ENCODE measurements around the gene DHRS3.
"Not testable (repeated sequence)": the region's sequence is repeated elsewhere in the genome, so short reads cannot be mapped to it uniquely, and the experiment has no call there.

Gene DHRS3

DNA sequence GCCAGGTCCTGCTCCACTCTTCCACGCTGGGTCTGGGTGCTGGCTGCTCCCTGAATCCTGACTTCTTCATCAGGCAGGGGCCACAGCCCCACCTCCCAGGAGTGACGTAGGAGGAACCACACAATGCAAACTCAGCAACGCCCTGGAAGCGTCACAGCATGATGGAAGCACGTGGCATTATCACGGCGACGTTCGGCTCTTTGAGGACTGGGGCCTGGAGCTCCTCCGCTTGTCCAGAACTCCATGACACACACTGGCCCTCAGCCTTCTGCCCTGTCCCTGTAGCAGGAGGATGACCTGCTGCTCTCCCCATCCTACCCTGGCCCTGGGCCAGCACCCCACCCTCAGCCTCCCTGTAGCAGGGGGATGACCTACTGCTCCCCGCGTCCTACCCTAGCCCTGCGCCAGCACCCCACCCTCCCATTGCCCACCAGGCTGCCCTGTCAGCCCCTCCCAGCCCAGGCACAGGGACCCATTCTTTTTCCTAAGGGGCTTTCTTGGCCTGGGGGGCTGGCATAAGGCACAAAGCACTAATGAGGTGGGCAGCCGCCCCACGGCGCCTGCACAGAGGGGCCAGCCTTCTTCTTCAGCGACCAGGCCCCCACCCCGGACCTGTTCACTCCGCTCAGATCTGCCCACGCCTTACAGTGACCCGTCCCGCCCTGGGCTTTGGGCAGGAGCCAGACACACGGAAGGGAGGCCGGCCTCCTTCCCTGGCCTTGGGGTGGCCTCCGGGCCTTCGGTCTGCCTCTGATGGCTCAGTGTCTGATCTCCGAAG is 65.7 kb downstream of the DHRS3 start:
- DNase-seq = no peak

DNA sequence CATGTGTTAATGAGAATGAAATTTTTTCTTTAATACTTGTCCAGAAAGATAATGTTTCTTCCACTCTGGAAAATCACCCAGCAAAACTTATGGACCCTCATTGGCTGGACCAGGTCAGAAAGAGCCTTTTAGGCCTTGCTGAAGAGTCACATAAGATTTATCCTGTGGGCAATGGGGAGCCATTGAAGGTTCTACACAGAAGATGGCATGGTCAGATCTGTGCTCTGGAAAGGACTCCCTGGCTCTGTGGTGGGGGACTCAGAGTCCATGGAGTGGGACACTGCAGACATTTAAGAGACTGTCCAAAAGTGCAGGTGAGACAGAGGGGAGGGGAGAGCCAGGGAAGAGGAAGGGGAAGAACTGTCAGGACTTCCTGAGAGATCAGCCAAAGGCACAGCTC is 66.4 kb downstream of the DHRS3 start:
- DNase-seq = no peak

DNA sequence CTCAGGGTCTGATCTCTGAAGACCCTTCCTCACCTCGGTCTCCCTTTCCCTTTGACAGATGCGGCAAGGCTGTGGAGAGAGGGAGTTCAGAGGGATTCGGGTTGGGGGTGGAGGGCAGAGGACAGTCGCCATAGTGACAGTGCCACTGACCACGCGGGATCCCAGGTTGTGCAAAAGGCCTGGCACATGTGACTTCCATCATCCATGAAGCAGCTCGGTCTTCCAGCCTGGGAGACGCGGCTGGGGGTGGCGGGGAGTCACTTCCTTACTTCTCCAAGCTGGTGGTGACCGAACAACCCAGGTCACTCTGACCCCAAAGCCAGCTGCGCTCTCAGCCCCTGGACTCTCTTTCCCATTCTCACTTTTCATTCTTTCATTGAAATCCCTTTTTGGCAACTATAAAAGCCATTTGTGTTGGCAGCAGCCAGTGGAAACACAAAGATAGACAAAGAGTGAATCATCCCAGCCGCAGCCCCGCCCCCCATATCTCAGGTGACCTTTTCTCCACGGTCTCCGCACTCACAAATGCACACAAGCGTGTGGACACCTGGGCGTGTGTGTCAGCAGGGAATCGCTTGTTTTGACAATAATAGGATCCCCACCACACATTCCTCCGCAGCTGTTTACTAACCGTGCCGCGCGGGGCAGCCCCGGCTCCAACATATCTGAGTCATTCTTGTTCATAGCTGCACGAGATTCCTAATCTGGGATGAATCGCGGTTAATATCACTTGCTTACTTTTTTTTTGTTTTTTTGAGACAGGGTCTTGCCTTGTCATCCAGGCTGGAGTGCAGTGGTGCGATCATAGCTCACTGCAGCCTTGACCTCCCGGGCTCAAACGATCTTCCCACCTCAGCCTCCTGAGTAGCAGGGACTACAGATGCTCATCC is 68.3 kb downstream of the DHRS3 start:
- DNase-seq = no peak

DNA sequence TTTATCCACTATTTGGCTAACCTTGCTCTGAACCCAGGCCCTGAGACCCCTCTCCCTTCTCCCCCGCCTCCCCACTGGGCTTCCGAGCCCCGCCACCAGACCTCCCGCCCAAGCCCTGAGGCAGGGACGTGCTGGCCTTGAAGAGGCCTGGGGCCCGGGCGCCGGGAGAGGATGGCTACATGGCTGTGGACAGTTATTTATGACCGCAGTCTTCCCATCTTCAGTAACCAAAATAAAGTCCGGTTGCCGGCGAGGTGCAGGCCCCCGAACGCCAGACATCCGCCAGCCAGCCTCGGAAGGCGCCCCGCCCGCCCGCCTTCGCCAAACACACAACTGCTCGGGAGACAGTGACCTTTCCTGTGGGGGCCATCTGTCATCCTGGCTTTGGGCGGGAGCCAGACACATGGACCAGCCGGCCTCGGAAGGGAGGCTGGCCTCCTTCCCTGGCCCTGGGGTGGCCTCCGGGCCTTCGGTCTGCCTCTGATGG is 69.0 kb downstream of the DHRS3 start:
- DNase-seq = no peak

DNA sequence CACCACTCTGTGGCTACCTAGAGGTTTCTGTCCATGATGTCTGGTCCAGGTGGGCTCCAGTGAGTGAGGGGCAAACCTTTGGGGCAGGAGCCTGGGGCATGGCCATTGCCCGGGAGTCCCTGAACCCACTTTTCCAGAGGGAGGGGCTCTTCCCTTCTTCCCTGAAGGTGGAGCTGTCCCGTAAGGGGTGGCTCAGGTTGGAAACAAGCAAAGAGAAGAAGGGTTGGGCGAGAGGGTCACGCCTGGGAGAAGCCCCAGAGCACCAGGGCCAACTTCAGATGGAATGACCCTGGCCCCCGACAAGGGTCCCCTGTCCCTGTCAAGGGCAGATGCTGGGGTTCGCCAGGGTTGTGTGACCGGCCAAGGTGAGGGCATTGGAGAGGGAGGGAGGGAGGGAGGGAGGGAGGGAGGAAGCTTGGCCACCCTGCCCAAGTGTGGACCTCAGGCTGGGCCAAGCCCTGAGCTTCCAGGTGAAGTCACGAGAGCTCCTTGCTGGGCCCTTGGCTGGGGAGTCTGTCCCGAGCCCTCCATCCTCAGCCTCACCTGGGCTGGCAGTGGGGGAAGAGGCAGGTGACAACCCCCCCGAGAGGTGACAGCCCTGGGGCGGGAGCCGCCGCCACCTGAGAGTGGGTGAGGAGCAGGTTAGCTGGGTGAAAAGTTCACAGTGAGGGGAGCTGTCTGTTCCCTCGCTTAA is 69.6 kb downstream of the DHRS3 start:
- DNase-seq = no peak

DNA sequence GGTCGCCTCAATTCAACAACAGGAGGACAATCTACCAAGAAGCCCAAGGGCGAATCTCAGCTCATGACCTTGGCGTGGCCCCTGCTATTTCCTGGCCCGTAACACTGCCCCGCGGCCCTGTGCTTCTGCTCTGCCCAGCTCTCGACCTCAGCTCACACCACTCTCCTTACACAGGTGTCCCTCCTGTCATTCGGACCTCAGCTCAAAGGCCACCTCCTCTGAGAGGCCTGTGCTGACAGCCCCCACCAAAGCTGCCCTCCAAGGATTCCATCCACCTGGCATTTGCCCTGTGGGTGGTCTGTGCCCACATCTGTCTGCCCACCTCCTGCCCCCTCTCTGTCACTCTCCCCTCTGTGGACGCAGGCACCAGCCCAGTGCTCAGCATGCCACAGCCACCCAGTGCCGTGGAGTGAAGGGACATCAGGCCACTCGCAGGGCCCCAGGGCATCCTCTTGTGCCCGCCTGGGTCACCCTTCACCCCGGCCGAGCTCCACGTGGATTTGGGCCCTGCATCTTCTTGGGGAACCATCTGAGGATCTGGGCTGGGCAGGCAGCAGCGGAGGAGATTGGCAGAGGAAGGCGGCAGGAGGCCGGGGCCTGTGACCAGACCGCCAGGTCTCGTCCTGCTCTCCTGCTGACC is 70.3 kb downstream of the DHRS3 start:
- DNase-seq = no peak

DNA sequence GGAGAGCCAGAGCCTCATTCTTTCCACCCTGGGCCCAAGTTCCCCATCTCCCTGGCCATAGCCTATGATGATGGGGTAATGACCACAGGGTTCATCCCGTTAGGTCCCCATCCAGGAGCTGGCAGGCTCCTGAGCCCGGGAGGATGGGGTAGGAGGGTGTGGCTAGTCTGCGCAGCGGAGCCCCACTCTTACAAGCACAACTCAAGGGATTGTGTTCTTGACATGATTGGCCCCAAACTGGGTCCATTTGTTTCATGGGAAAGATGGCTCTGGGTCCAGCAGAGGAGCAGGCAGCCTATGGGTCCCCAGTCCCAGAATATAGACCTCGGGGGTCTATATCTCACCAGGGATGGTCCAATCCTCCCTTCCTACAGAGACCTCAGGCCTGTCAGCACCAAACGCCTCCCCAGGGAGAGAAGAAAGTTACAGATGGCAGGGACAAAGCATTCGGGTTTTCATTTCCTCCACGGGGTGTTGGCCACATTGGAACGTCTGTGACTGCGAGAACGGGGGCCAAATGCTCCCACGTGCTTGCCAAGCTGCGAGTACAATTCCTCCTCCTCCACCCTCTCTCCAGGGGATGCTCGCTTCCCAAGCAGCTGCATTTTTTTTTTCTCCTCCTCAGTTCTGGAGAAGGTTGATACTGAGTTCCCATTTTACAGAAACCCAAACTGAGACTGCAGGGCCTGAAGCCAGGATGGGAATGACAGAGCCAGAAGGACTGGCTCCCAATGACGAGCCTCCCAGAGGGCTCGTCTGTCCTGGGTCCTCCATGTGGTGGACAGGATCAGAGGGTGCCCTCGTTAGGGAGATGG is 71.0 kb downstream of the DHRS3 start:
- DNase-seq = no peak

DNA sequence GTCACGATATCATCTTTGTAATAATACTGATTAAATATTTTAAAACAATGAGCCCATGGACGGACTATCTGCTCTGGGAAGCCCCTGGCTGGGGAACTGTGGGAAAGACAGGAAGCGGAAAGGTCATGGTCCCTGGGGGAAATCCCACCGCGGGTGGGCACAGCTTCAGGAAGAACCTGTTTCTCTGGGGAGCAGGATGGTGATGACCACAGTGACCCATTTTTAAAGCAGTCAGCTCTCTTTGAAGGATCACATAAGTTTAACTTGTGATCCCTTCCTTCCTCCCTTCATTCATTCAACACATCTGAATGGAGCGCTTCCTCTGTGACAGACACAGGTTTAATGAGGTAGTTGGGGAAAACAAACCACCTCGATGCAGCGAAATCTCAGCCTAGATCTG is 73.0 kb downstream of the DHRS3 start:
- DNase-seq = no peak

DNA sequence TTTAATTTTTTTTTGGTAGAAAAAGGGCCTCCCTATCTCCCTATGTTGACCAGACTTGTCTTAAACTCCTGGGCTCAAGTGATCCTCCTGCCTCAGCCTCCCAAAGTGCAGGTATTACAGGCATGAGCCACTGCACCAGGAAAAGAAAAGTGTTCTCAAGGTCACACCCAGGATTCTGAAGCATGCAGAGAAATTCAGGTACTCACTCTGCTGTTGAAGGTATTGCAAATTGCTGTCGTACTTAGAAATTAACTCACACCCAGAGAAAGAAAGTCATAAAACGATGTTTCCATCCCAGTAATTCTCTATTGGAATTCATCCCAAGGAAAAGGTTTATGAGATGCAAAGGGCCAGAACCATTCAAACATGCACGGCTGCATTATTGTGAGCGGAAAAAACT is 73.7 kb downstream of the DHRS3 start:
- no peak for DNase-seq

DNA sequence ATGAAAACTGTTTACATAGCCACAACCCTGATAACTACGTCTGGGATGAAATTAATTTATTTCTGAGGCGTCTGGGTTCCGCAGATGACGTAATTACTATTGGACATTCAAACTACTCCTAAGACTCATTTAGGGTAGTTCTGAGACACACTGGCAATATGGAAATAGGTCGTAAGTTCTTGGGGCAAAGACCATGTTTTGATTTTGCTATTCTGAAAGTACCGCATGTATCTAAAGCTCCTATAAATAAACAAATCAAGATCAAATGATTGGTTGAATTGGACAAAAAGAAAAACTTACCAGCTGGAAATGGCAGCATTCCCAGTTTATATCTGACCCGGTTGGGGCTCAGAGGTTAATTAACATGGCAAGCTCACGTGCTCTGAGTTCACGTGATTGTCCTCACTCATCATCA is 74.3 kb downstream of the DHRS3 start:
- DNase-seq = no peak

DNA sequence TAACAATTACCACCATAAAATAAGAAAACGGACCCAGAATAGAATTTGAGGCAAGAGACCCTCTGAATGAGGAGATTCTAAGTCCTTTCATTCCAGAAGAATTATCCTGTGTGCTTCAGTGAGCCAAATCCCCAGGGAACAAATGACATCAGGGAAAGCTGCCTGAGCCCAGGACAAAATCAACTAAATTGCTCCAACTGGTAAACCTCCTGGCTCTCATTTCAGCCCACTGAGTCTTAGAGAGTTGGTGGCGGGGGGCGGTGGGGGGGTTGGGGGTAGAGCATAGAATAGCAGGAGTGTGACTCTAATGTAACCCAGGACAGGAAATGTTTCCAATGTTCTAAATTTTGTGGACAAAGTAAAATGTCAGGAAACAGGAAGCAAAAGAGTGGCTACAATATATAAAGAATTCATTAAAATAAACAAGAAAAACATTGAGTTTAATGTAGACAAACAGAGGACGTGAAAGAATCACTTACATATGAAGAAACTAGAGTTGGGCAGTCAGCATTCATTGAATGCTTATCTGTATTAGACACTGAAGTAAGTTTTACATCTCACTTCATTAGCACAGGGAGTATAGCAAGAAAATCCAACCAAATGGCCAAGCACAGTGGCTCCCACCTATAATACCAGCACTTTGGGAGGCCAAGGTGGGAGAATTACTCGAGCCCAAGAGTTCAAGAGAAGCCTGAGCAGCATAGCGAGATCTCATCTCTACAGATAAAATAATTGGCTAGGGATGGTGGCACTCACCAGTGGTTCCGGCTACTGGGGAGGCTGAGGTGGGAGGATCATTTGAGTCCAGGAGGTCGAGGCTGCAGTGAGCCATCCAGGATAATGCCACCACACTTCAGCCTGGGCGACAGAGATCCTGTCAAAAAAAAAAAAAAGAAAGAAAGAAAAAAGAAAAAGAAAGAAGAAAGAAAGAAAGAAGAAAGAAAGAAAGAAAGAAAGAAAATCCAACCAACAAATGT is 75.1 kb downstream of the DHRS3 start:
- no peak for DNase-seq

DNA sequence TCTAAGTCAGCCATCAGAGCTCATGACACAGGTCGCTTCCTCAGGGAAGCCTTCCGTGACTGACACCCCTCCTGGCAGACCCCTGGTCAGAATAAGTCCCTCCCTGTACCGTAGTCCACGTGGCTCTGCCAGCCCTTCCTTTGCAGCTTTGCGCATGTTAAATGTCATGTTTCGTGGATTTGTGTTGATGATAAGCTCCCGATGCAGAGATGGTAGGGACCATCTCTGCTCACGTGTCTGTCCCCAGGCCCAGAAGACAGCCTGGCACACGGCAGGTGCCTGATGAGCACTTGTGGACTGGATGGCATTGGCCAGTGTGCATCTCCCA is 75.9 kb downstream of the DHRS3 start:
- DNase-seq = no peak

DNA sequence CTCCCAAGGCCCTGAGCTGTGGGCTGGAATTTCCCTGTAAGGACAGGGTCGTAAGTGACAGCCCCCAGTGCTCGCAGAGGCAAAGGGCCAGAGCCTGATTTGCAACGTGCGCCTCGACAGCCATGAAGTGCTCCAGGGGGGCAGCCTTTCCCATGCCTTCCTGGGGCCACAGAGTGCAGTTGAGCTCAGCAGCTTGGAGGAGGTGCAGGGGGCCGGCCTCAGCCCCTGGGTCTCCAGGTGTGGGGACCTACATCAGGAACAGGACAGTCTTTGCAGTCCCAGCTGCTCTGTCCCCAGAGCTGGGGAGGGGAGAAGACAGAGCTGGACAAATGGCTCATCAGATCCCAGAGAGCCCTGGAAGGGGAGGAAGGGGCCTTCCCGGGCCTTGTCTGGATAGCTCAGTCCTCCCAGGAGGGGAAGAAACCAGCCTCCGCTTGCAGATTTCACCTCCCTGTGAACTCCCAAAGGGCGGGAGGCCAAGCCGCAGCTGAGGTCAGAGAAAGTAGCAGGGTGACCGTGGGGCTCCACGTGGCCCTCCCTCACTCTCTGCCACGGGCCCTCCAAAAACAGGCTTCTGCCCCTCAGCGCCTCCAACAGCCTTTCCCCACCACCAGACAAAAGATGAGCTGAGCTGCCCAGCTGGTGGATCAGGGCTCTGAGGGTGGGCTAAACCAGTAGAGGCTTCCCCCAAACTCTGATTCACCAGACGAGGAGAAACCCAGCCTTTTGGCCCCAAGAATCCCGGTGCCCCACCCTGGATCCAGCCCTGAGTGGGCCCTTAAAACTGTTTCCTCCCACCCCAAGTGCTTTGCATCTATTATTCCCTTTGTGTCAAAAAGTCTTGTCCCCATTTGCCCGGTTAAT is 76.5 kb downstream of the DHRS3 start:
- no peak for DNase-seq

DNA sequence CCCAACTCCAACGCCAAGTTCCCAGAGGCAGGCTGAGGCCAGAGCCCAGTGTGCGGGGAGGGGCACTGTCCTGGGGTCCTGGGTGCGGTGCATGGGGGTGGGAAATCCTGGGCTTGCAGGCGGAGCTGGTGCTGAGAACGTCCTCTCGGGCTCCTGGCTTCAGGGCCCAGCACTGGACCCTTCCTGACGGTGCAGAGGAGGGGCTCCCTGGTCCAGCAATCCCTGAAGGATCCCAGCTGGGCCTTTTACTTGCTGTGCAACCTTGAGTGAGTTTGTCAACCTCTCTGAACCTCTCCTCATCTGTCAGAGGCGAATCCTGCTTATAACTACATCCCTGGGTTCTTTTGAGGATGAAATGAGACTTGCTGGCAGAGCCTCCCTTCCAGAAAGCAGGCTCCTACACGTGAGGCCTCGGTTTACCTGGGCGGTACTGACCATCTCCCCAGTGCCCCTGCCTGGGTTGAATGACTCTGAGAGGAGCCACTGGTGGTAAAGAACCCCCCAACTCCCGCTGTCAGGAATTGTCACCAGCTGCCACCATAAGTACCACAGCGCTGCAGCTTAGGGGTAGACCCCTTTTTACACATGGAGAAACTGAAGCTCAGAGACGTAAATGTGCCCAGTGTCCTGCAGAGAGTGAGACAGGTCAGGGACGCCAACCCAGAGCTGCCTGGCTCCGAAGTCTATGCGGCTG is 77.3 kb downstream of the DHRS3 start:
- DNase-seq = no peak

DNA sequence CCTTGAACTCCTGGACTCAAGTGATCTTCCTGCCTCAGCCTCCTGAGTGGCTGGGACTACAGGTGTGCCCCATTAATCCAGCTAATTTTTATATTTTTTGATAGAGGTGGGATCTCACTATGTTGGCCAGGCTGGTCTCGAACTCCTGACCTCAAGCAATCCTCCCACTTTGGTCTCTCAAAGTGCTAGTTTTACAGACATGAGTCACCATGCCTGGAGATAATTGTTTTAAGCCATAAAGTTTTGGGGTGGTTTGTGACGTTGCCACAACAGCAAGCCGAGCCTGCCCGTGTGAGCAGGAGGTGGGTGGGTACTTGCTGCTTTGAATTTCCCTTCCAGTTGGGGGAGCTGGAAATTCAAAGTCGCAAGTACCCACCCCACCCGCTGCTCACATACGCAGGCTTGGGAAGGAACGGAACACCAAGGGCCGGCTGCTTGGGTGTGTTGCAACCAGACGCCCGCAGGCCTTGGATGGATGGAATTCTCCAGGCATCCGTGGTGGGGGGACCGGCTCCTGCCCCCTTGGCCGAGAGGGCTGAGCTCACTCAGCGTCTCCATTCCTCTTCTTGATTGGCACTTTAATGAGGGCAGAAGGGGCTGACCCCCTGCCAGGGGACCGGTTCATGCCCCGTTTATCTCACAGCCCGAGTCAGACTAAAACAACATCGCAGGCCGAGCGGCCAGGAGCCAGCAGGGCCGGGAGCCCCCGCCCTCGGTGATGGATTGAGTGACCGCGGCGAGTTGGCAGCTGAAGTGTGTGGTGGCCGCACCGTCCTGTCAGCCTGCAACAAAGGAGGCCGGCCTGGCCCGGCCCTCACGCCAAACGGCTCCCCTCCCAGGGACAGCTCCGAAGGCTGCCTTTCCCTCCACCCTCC is 78.1 kb downstream of the DHRS3 start:
- DNase-seq = no peak

DNA sequence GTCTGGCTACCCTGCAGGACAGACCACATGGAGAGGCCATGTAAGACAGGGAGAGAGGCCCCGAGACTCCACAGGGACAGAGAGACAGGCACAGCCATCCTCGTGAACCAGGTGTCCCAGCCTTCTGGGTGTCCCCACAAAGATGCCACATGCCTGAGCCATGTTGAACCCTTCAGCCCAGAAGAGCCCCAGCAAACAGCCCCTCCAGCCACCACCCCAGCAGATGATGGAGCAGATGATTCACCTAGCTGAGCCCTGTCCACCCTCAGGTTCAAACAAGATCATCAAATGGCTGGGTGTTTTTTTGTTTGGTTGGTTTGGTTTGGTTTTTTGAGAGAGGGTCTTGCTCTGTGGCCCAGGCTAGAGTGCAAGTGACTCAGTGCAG is 78.7 kb downstream of the DHRS3 start:
- no peak for DNase-seq

DNA sequence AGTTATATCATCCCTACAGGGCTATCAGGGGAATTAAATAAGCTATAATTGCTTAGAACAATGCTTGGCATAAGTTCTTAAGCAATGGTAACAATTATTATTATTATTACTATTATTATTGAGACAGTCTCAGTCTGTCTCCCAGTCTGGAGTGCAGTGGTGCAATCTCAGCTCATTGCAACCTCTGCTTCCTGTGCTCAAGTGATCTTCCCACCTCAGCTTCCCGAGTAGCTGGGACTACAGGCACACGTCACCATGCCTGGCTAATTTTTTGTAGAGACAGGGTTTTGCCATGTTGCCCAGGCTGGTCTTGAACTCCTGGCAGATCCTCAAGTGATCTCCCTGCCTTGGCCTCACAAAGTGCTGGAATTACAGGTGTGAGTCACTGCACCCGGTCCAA is 79.5 kb downstream of the DHRS3 start:
- DNase-seq = not testable (repeated sequence)

DNA sequence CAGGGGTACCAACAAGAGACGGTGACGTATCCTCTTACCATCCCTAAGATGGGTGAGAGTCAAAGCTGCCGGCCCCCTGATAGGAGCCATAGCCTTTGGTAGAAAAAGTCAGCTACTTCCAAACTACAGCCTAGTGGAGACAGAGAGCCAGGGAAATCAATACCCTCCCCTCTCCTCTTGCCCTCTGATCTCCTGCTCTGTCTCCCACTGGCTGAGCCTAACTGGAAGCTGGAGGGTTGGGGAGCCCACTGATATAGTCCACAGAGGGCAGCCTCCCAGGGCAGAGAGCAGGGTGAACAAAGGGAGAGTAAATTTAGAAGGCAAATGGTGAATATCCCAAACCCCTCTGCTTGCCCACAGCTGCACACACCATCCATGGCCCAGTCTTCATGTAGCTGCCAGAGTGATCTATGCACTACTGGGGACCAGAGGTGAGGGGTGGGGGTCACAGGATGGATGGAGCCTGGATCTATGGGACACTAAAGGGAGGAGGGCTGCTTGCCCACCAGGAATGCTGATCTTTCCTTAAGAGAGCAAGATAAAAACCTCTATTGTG is 80.0 kb downstream of the DHRS3 start:
- no peak for DNase-seq

All from GF-D8 (cell line).